Stimulated activated CD8-positive, alpha-beta memory T cell treated with anti-CD3 and anti-CD28 coated beads, Interleukin-4, amount 100 ng/mL, for 1 hour (primary cell): Measurements from ENCODE around the gene PIPOX.
"Not testable (repeated sequence)": the region's sequence is repeated elsewhere in the genome, so short reads cannot be mapped to it uniquely, and the experiment has no call there.

Experiments
- DNase-seq, 2 donors: peaks; one replicate each; pipeline ENCODE4 v3.0.0-alpha.2; 2020; ENCODE audit warnings: low read depth in 2 of 2, low spot score in 1 of 2

Gene PIPOX

DNA sequence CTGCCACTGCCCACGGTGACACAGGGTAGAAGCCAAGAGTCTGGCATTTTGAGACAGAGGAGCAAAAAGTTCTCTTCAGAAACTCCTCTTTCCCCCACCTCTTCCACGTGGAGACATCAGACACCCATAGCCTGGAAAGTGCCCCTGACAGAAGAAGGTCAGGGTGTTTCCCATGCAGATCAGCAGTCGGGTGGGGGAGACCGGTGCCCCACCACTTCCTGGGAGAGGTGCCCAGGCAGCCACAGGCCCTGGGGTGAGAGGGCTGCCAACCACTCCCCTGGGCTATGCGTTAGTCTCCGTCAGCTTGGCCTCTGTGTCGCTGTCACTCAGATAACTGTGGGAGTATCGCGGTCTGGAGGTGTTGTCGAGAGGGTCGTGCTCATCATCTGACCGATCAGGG is 31.5 kb downstream of the PIPOX start:
- DNase-seq: no peak

DNA sequence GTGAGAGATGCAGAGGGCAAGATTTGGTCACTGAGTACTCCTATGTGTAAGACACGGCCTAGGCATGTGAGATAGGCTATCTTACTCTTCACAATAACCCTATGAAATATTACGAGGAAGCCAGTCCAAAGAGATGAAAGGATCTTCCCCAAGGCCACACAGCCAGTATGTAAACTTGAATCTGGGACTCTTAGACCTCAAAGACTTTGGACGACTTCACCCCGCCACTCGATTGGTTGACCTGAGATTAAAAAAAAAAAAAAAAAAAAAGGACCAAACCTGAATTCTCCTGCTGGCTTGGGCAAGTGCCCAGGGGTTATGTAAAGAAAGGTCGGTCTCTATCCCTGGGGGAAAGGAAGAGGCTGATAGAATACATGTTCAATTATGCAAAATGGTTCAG is 33.1 kb downstream of the PIPOX start:
- DNase-seq: no peak

DNA sequence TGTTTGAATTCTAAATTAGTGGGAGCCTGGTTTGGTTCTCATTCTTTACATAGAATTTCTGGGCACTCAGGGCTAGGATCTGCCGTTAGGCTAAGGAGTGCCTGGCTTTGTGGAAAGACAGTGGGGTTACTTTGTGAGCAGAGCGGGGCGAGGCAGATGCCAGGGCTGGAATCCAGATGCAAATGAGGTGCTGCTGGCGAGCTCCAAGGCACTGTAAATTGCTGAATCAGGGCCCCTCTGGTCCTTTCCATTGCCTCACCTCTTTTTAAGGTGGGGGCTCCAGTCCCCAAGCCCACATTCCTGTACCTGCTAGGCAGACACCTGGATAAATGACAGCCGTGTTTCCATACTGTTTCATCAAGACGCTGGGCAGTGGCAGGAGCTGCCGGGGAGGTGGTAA is 33.8 kb downstream of the PIPOX start:
- DNase-seq: no peak

DNA sequence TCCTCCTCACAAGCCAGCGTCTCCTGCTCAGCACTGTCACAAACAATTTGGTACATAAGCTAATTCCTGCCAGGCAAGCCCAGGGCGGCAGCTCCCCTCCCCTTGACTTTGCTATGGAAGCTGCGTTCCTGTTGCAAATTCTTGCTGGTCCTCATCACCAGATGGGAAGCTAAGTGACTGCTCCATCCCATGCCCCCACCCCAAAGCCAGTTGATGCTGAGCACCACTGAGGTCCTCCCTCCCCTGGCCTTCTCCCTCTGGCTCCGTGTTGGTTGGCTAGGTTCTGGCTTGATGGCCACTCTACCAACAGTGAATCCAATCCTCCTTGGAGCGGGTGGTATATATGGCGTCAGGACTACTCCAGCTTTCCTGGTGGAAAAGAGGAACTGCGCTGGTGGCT is 34.4 kb downstream of the PIPOX start:
- DNase-seq: no peak

DNA sequence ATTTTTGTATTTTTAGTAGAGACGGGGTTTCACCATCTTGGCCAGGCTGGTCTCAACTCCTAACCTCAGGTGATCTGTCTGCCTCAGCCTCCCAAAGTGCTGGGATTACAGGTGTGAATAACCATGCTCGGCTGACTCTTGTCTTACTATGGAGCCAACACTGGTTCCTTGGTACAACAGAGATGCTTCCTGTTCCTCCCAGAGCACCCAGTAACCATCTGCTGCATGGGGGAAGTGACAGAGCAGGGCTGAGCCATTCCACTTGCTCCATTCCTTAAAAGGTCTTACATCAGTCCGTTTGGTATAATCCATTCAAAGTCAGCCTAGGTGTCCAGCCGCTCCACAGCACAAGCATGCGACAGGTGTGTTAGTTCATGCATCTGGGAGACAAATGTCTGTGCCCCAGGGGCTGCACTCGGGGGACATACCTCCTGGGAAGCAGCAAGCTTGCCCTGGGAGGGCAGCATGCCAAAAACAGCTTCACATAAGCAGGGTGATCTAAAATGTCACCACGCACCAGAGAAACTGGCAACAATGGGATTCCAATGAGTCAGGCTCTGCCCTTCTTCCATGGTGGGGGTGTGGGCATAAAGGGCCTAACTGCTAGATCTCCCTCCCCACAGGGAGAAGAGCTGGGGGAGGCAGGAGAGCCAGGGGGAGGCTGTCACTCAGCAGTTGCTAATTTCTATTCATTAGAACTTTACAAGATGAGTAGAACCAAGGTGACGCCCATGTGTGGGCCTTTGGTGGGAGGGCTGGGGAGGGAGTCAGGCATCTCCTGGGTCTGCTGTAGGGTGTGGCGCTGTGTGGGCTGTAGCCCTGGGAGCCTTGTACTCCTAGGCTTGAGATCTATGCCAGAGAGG is 35.5 kb downstream of the PIPOX start:
- no peak for DNase-seq

DNA sequence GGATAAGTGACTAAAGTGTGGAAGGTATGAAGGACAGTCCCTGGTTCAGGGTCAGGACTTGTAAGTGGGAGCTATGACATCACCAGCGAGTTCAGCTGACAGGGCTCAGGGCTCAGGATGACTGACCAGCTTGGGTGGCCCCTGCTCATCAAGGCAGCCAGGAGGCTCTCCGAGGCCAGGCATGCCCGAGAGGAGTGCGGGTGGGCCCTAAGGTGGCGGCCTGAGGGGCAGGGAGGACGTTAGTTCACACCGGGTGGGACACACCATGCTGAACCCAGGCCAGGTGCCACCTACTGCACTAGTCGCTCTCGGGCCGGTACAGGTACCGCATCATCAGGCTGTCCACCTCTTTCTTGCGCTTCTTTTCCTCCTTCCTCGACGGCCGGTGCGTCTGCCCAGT is 36.5 kb downstream of the PIPOX start:
- no peak for DNase-seq

DNA sequence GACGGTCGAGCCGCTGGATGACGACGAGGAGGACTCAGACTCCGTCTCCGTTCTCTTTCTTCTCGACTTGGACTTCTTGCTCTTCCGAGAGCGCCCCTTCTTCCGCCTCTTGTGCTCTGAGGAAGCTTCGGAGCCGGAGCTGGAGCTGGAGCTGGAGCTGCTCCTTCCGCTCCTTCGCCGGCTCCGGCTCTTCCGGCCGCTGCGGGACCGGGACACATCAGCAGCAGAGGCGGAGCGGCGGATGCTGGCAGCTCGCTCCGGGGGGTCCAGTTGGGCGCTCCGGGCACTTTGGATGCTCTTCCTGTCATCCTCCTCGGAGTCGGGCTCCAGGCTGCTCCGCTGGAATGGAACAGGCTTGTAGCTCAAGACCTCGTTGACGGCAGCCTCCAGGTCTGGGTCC is 36.9 kb downstream of the PIPOX start:
- DNase-seq: no peak

DNA sequence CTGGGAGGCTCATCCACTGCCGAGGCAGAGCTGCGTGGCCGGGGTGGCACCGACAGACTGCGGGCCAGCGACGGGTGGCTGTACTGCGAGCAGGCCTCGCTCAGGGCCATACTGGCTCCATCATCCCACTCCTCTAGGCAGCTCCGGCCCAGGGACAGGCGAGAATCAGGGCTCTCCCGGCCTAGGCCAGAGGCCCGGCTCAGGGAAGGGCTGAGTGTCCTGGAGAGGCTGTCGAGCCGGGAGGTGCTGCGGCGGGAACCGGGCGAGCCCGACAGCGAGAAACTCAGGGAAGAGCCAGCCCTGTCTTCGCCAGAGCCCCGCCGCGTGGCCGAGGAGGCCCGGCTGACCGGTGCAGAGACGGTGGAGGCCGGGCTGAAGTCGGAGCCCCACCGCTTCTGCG is 37.4 kb downstream of the PIPOX start:
- no peak for DNase-seq

DNA sequence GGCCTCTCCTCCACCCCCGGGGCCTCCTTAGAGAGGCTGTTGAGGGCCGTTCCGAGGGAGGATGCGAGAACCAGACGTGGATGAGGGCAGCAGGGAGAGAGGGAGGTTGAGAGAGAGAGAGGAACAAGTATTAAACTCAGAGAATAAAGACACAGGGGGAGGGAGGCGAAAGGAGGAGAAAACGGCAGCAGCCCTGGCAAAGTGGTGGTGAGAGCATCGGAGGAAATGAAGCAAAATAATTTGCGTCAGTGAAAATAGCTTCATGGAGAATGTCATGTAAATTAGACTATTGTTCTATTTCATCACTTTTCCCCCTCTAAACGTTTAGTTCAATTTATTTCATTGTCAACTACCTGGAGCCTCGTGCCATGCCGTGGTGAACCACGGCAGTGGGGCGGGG is 38.0 kb downstream of the PIPOX start:
- no peak for DNase-seq

DNA sequence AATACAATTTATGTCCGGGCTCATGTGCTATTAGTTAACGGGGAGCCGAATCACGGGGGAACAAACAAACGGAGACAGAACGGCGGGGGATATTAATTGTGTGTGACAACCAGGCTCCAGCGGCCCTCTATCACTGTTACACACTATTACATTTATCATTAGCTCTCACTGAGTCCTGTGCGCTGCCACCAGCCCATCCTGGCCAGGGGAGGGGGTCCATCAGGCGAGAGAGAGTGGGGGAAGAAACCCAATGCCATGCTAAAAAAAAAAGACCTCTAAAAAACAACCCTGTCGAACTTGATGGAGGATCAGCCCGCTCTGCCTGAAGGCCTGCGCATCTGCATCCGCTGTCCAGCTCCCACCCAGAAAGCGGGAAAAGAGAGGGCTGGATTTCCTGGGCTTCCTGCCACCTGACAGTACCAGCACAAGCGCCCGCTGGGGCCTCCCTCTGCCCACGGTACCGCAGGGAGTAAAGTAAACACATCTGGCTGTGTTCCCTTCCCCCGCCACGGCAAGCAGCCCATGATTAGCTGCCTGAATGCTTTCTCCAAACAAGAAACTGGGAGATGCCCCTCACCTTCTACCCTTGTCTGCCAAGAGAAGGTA is 41.7 kb downstream of the PIPOX start:
- no peak for DNase-seq

DNA sequence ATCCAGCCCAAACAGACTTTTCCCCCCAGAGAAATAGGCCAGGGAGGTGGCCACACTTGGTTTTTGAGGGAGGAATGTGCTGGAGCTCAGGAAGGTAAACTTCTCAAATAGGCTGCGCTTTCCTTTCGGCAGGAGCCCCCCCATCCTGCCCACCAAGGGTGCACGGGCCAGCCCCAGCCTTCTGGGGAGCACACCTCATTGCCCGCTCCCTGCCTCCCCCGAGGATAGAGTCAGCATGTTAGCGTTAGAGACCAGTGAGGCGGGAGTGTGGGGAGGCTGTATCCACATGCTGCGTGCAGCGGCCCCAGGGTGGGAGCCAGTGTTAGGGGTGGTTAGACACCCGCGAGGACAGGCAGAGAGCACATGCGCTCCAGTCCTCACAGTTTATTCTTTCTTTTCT is 42.3 kb downstream of the PIPOX start:
- no peak for DNase-seq

DNA sequence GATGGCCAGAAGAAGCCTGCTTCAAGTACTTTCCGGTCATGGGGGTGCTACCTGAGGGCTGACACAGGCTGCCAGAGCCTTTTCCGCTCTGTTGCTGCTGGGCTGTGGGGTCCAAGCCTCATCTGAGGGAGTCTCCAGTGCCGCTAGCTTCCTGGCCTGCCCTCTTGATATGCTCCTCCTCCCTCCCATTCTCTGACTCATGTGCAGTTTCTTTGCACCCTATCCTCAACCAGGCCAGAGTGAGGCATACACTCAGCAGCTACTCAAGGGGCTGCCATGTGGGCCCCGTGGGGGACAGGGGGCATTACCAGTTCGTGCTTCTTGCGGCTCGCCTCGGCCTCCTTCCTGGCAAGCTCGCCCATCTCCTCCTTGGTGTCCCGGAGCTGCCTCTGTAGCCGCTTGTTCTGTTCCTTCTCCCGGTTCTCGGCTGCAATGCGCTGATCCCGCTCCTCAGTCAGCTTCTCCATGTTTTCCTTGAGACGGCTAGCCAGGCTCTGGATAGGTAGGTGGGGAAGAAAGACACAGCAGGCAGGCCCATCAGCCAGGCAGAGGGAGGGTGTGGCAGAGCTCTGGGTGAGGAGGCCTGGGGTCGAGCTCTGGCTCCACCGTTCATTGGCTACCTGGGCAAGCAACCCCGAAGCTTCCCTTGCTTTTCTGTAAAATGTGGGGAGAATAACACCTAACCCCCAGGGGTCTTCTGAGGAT is 43.8 kb downstream of the PIPOX start:
- no peak for DNase-seq

DNA sequence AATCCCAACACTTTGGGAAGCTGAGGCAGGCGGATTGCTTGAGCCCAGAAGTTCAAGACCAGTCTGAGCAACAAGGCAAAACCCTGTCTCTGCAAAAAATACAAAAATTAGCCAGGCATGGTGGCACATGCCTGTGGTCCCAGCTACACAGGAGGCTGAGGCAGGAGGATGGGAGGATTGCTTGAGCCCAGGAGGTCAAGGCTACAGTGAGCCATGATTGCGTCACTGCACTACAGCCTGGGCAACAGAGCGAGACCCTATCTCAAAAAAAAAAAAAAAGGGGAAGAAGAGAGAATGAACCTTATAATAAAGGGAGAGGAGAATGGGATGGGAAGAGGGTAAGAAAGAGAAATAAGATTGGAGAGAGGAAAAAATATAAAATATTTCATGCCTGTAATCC is 45.8 kb downstream of the PIPOX start:
- not testable (repeated sequence) for DNase-seq

DNA sequence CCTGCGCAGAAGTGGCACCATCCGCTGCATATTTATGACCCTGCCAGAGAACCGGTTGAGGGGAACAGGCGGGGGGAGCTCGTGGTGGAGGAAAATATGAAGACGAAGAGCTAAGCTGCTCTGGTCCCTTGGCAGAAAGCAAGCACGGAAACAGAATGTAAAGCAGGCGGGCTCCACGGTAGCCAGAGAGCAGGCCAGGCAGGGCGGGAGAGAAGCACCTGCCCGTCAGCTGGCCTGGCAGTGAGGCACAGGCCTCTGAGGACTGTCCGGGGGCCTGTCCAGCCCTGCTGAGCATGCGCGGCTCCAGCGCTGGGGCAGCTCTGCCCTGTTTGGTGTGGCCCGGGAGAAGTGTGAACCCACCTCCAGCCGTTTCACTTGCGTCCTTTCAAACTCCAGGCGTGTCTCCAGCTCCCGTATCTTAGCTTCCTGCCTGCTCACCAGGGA is 46.7 kb downstream of the PIPOX start:
- DNase-seq: no peak

DNA sequence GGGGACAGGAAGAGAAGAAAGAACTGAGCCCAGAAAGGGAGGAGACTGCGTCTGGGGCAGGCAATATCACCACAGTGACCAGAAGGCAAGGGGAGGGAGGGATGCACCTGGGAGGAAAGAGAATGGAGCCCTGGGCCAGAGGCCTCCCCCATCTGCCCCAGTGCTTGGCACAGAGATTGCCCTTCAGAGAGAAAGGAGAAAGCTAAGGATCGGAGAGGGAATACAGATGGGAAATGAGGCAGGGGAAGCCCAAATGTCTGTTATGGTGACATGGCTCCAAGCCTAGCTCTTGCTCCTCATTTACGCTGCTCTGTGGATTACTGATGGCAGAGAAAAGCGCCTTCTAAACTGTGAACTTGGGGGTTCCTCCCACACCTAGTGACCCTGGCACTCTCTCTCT is 47.2 kb downstream of the PIPOX start:
- no peak for DNase-seq

DNA sequence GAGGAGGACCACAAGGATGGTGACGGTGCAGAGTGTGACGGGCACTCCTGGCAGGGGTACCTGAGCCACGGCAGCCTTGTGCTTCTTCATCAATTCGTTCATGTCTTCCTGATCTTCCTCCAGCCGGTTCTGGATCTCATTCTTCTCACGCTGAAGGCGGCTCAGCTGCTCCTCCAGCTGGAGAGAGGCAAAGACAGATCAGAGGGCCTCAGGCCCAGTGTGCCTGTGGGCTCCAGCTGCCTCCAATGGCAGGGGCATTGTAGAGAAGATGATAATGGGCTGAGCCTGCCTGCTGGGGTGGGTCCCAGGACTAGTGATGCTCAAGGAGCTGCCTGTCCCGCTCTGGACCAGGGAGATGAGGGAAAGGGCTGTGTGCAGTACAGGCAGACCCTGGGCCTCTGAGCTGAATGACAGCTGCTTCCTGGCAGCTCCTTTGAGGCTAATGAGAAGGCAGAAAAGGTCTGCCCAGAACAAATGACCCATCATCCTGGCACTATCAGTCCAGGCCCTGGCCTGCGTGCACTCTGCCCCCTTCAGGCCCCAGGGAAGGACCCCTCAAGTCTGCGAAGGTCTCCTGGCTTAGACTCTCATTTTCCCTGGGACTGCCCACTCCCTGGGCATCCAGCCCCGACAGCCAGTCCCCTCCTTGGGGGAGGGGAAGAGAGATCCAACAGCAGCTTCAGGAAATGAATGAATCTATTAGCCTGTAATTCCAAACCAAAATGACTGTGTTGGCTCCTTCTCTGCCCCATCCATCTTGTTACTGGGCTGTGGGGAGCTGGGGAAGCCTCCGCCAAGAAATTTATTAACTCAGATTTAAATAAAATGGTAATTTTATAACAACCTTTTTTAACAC is 48.0 kb downstream of the PIPOX start:
- no peak for DNase-seq

DNA sequence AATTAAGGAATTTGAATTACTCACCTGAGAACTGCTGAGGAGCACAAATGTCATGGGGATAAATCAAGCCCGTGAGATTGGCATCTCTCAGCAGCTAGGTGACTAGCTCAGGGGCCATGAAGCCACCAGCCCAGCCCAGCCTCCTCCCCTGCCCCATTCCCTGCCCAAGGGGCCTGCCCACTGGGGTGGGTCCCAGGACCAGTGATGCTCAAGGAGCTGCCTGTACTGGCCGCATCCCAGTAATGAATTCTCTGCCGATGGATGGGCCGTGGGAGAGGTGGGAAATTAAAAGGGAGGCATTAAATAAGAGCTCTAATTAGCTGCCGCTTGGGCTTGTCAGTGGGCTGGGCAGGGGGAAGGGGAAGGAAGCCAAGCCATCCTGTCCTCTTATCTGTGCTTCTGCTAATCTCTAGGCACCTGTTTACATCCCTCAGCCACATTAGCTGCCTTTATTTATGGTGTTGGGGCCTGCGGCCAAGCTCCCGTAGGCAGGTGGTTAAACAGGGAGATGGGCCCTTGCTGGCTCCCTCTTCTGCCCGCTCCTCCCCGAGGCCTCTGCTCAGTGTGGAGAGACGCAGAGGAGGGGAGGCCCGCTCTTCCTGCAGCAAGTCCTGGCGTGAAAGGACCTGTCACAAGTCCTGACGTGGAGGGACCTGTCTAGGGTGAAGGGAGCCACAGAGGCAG is 48.8 kb downstream of the PIPOX start:
- no peak for DNase-seq

DNA sequence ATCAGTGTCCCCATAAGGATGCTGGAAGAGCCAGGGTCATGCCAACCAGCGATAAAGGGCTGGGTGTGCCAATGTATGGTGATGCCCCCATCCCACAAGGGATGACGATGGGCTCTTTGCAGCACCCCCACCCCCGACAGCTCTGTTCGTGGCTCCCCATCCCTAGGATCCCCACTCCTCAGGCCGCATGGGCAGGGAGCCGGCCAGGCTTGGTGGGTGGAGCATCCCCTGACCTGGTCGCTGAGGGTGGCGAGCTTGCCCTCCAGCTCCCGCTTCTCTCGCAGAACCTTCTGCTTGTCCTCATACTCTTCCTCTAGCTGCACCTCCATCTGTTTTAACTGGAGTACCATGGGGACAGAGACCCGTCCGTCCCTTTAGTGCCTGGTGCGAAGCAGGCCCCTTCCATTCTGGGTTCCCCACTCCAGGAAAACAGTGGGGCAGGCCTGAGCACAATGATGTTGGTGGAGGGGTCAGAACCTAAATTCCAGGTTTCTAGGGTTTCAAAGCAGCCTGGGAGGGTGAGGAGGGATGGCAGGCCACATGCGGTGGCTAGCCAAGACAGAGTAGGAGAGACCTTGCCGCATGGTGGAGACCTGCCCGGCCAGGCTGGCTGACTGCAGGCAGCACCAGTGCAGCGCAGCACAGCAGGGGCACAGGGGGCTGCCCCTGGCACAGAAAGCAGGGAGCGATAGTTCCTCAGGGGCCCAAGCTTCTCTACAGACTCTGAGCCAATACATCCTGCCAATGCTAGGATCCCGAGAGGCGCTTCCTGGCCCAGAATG is 50.3 kb downstream of the PIPOX start:
- no peak for DNase-seq

DNA sequence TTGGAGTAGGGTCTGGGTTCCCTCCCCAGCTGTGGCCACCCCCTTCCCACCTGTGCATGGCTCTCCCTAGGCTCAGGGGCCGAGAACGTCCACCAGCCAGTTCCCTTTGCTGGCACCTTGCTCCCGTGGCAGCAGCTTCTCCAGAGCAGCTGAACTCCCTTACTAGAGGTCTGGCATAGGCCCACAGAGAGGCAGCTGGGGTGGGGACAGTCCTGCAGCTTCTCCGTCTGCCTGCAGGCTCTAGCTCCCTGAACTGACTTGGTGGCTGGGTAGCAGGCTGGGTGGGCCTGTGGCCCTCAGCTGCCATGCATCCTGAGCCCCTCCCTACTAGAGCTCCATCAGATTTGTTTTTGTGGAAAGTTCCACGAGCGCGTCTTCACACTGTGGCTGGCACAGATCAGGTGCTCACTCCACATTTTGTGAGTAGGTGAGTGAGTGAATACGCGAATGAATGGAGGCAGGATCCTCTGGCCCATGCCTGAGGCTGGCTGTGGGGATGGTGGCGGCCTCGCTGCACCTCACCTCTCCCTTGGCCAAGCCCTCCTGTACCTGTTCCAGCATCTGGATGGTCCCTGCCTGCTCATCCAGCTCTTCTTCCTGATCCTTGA is 51.3 kb downstream of the PIPOX start:
- DNase-seq: no peak

DNA sequence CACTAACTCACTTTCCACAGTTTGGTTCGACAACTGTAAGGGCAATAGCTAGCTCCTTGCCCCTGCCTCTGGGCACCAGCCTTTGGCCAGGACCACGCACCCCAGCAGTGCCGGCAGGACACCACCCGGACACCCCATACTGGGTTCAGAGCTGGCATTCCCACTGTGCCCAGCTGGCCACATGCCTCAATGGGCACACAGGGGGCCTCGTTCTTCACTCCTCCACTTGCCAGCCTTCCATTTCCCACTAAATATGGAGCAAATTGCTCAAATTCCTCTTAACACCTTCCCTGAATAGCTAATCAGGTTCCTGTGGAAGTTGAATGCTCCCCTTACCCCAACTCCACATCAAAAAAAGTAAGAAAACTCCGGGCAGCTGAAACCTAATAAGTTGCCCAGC is 52.5 kb downstream of the PIPOX start:
- DNase-seq: no peak
